GM20000 (cell line): ENCODE data around the gene KLF11.

Experiments
- DNase-seq: peaks from one replicate; pipeline ENCODE4 v3.0.0; 2012; ENCODE audit warnings: low spot score
- CTCF ChIP-seq: IDR thresholded peaks from 2 replicates; pipeline ENCODE4 v1.5.1; 2012; ENCODE audit warnings: mild to moderate bottlenecking, control low read depth; ENCODE audit errors: extremely low read depth, missing control alignments

Gene KLF11

GRCh38 chr2:10000541-10000940 is 42.8 kb upstream of the KLF11 start:
- TF ChIP-seq CTCF: no peak
- no peak for DNase-seq

- no peak for DNase-seq
- no peak for TF ChIP-seq CTCF
Measured at GRCh38 chr2:10001586-10001985, 41.8 kb upstream of the KLF11 start.

- TF ChIP-seq CTCF: no peak
- no peak for DNase-seq
Measured at GRCh38 chr2:10002109-10002508, 41.2 kb upstream of the KLF11 start.

GRCh38 chr2:10002681-10003080 is 40.7 kb upstream of the KLF11 start:
- no peak for TF ChIP-seq CTCF
- no peak for DNase-seq

DNA sequence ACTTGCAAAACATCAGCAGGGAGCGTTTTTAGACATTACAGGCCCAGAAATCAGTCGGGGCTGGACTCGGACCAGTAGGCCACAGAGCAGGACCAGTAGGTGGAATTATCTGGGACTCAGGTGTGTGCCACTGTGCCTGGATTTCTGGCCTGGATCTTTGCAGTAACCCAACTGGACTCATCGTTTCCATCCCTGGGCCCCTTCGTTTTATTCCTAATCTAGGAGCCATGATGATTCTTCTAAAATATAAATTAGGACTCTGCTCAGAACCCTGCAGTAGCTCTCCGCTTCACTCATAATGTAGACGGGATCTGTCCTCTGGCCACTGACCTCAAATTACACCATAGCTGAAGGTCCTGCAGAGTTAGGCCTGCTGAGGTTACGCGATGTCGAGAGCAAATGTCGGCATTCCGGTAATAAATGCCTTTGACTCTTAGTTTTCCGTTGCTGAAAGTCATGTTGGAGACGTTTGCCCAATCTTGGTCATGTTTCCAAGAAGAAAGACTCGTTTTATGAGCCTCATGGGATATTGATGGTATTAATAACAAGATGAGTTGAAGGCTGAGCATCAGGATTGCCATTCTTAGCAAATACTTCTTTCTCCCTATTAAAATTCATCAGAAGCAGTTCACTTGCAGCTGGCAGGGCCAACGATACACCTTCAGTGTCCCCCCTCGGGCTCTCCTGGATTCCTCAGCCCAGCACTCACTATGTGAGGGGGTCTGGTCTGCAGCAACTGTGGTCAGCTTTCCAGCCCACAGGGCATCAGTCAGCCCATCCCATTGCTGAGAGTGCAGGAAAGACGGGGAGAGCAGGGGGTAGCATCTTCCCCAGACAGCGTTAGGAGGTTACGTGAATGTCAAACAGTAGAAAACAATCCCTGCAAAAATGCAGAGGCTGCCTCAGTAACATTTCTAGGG is 39.9 kb upstream of the KLF11 start:
- no peak for DNase-seq
- TF ChIP-seq CTCF: no peak

DNA sequence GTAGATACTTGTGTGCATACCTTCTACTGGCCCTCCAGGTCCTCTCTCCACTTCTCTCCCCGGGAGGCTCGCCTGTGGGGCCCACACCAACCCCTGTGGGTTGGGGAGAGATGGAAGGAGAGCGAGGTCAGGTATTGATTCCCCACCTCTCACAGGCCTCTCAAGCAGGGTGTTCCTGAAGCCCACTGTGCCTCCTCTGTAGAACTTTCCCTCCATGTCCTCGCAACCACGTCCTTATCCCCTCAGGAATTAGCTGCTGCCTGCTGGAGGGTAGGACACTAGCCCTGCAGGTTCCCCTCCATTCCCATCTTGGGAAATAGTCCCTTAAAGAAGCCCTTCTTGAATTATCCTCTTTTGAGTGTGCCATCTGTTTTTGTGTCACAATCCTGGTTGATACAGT is 38.9 kb upstream of the KLF11 start:
- no peak for TF ChIP-seq CTCF
- no peak for DNase-seq

- DNase-seq: no peak
- no peak for TF ChIP-seq CTCF
Measured at GRCh38 chr2:10004836-10005235, 38.5 kb upstream of the KLF11 start.
